SK-N-SH treated with all-trans-retinoic acid at 6 μM for 48 hours (cell line): Measurements from ENCODE around the gene AFDN.

Source experiments
- CREB5 ChIP-seq: fragments of 250-450 bp; sonication (Bioruptor Pico); IDR thresholded peaks from 2 replicates; pipeline ENCODE4 v1.5.1; 2020; ENCODE audit warnings: low read depth, mild to moderate bottlenecking, moderate library complexity
- CSDC2 ChIP-seq: fragments of 250-450 bp; sonication (Bioruptor Pico); IDR thresholded peaks from 2 replicates; pipeline ENCODE4 v1.5.0; 2020; ENCODE audit warnings: mild to moderate bottlenecking, moderate library complexity
- ESRRG ChIP-seq: fragments of 250-450 bp; sonication (Bioruptor Pico); IDR thresholded peaks from 2 replicates; pipeline ENCODE4 v1.6.1; 2021; ENCODE audit warnings: mild to moderate bottlenecking
- GLIS3 ChIP-seq: fragments of 250-450 bp; sonication (Bioruptor Pico); IDR thresholded peaks from 2 replicates; pipeline ENCODE4 v1.5.0; 2020; ENCODE audit warnings: mild to moderate bottlenecking, moderate library complexity
- ISL1 ChIP-seq: fragments of 250-450 bp; sonication (Bioruptor Pico); IDR thresholded peaks from 2 replicates; pipeline ENCODE4 v2.1.2; 2022; ENCODE audit warnings: mild to moderate bottlenecking, moderate library complexity
- PPARA ChIP-seq: fragments of 250-450 bp; sonication (Bioruptor Pico); IDR thresholded peaks from 2 replicates; pipeline ENCODE4 v1.5.0; 2020; ENCODE audit warnings: mild to moderate bottlenecking, borderline replicate concordance
- RARB ChIP-seq: fragments of 250-450 bp; sonication (Bioruptor Pico); IDR thresholded peaks from 2 replicates; pipeline ENCODE4 v1.8.0; 2021; ENCODE audit warnings: mild to moderate bottlenecking, moderate library complexity
- TCF4 ChIP-seq: fragments of 250-450 bp; sonication (Bioruptor Pico); IDR thresholded peaks from 2 replicates; pipeline ENCODE4 v1.8.0; 2021; ENCODE audit warnings: mild to moderate bottlenecking, moderate library complexity, borderline replicate concordance
- TSHZ2 ChIP-seq: fragments of 250-450 bp; sonication (Bioruptor Pico); IDR thresholded peaks from 2 replicates; pipeline ENCODE4 v1.5.0; 2020; ENCODE audit warnings: mild to moderate bottlenecking, moderate library complexity
- ZFP3 ChIP-seq: fragments of 250-450 bp; sonication (Bioruptor Pico); IDR thresholded peaks from 2 replicates; pipeline ENCODE4 v1.5.0; 2020; ENCODE audit warnings: mild to moderate bottlenecking, moderate library complexity
- ZFP30 ChIP-seq: fragments of 450-650 bp; formaldehyde crosslinking; IDR thresholded peaks from 2 replicates; pipeline ENCODE4 v1.5.0; 2022; ENCODE audit warnings: mild to moderate bottlenecking, moderate library complexity
- TF ChIP-seq, protein P1 (sequence below): fragments of 250-450 bp; sonication (Bioruptor Pico); IDR thresholded peaks from 2 replicates; pipeline ENCODE4 v1.8.0; 2020; ENCODE audit warnings: mild to moderate bottlenecking, moderate library complexity, borderline replicate concordance

DNA sequence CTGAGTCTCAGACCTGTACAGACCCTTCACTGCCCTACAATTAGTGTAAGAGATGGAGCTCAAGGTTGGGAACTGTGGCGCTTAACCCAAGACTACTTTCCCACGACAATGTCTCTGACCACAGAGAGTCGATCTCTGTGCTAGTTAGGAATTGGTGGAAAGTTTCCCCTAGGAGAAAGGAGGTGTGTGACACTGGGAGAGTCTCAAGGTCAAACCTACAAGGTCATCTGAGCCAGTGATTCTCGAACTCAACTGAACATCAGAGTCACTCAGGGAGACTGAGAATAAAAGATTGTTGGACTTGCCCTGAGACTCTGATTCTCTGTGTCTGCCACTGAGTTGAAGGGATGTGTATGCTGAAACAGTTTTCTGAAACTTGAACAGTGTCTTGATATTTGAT lies 9.7 kb upstream of the AFDN start:
- no peak for TF ChIP-seq ESRRG (CRISPR knock-in tag)
- TF ChIP-seq PPARA (CRISPR knock-in tag) = no peak
- TF ChIP-seq, protein P1, sequence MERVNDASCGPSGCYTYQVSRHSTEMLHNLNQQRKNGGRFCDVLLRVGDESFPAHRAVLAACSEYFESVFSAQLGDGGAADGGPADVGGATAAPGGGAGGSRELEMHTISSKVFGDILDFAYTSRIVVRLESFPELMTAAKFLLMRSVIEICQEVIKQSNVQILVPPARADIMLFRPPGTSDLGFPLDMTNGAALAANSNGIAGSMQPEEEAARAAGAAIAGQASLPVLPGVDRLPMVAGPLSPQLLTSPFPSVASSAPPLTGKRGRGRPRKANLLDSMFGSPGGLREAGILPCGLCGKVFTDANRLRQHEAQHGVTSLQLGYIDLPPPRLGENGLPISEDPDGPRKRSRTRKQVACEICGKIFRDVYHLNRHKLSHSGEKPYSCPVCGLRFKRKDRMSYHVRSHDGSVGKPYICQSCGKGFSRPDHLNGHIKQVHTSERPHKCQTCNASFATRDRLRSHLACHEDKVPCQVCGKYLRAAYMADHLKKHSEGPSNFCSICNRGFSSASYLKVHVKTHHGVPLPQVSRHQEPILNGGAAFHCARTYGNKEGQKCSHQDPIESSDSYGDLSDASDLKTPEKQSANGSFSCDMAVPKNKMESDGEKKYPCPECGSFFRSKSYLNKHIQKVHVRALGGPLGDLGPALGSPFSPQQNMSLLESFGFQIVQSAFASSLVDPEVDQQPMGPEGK (CRISPR knock-in tag) = no peak
- no peak for TF ChIP-seq ISL1 (CRISPR knock-in tag)
- no peak for TF ChIP-seq CSDC2
- no peak for TF ChIP-seq ZFP3 (CRISPR knock-in tag)
- TF ChIP-seq TCF4 (CRISPR knock-in tag) = no peak
- TF ChIP-seq TSHZ2 = no peak
- no peak for TF ChIP-seq ZFP30 (CRISPR knock-in tag)
- TF ChIP-seq CREB5 (CRISPR knock-in tag) = no peak
- no peak for TF ChIP-seq GLIS3 (CRISPR knock-in tag)
- TF ChIP-seq RARB = no peak
